Mesothelial cell of epicardium (in vitro differentiated cells): ENCODE data around the gene HBP1. TPM values are rescaled to one million over a fixed set of nuclear protein-coding genes. Genes with fewer than 3 reads are reported as not detected.
A peak's percentile ranks its signal among the peaks of the same experiment; 100 is the strongest.

Source experiments
- DNase-seq, 2 experiments: peaks; one replicate each; pipeline ENCODE4 v3.0.0; 2021; ENCODE audit warnings: low spot score in 2 of 2; ENCODE audit not compliant: unreplicated experiment in 2 of 2
- H3K27ac Mint-ChIP-seq: 2 replicates; pipeline ENCODE4 v1.8.0; 2021; ENCODE audit warnings: mixed read lengths
- H3K27me3 Mint-ChIP-seq: 2 replicates; pipeline ENCODE4 v1.8.0; 2021; ENCODE audit warnings: low read depth, mixed read lengths
- H3K36me3 Mint-ChIP-seq: 2 replicates; pipeline ENCODE4 v1.8.0; 2021; ENCODE audit warnings: mixed read lengths
- H3K4me1 Mint-ChIP-seq: 2 replicates; pipeline ENCODE4 v1.8.0; 2021; ENCODE audit warnings: mixed read lengths
- H3K4me3 Mint-ChIP-seq: 2 replicates; pipeline ENCODE4 v1.8.0; 2021; ENCODE audit warnings: mild to moderate bottlenecking, moderate library complexity, mixed read lengths
- H3K9me3 Mint-ChIP-seq: 2 replicates; pipeline ENCODE4 v1.8.0; 2021; ENCODE audit warnings: mixed read lengths
- total RNA-seq: library from RNA; stranded (reverse); gene quantifications from 3 replicates; pipeline ENCODE4 v1.2.1, GENCODE V29; 2021
- TF ChIP-seq, protein P1 (sequence below): fragments of 200-600 bp; sonication (generic); IDR thresholded peaks from one replicate; pipeline ENCODE4 v1.5.0; 2021; ENCODE audit warnings: antibody characterized with exemption; ENCODE audit not compliant: unreplicated experiment

Gene HBP1
- total RNA-seq, 1 donor from 2014 or later: 76.0 TPM

DNA sequence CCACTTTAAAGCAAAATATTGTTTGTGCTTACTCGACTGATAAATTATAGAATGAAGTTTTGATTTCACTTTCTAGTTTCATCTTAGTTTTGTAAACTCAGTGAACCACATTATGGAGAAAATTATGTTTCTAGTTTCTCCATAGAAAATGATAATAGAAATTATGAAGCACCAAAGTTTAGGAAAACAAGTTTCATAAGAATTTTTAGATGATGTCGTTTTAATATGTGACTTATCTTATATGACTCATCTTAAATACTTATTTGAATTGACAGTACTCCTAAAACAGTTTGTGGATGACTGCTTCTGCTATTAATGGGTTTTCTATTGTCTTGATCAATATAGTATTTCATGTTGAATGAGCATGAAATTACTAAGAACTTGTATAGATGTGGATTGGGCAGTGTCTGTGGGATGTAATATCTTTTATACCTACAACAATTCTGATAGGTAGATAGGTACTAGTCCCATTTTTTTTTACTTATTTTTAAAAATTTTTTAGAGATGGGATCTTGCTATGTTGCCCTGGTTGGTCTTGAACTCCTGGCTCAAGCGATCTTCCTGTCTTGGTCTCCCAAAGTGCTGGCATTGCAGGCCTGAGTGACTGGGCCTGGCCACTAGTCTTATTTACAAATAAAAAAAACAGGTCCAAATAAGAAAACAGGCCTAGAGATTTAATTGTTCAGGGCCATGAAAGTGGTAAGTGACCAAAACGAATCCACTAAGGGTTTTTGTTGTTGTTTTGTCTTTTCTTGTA is 3.7 kb downstream of the HBP1 start:
- DNase-seq: no peak
- Mint-ChIP-seq H3K27me3 (no peaks in the 10 kb centered on the region), H3K36me3 (no peaks in the 10 kb centered on the region), H3K4me1 (peaks cover 24% of the 10 kb centered on the region), H3K27ac (no peak overlapping the region), H3K9me3 (no peaks in the 10 kb centered on the region), H3K4me3 (no peak overlapping the region)
- TF ChIP-seq, protein P1, sequence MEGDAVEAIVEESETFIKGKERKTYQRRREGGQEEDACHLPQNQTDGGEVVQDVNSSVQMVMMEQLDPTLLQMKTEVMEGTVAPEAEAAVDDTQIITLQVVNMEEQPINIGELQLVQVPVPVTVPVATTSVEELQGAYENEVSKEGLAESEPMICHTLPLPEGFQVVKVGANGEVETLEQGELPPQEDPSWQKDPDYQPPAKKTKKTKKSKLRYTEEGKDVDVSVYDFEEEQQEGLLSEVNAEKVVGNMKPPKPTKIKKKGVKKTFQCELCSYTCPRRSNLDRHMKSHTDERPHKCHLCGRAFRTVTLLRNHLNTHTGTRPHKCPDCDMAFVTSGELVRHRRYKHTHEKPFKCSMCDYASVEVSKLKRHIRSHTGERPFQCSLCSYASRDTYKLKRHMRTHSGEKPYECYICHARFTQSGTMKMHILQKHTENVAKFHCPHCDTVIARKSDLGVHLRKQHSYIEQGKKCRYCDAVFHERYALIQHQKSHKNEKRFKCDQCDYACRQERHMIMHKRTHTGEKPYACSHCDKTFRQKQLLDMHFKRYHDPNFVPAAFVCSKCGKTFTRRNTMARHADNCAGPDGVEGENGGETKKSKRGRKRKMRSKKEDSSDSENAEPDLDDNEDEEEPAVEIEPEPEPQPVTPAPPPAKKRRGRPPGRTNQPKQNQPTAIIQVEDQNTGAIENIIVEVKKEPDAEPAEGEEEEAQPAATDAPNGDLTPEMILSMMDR: no peak

DNA sequence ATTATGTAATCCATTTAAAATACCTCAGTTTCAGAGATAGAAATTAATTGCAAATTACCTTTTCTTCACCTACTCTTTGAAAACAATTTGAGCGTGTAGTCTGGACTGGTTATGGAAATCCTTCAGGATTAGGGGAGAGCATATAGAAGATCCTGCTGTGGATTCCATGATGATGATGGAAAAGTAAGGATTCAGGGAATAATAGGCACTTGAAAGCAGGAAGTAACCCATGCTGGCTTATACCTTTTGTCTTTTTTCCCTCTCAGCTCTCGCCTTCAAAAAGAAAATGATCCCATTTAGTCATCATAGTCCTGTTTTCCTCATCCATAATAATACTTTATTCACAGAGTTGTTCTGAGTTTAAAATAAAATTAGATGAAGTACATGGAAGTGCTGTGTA is 4.4 kb downstream of the HBP1 start:
- TF ChIP-seq, protein P1: no peak
- Mint-ChIP-seq H3K27ac (no peak overlapping the region), H3K27me3 (no peaks in the 10 kb centered on the region), H3K4me1 (peaks cover 22% of the 10 kb centered on the region), H3K4me3 (no peak overlapping the region), H3K9me3 (no peaks in the 10 kb centered on the region), H3K36me3 (no peaks in the 10 kb centered on the region)
- no peak for DNase-seq

DNA sequence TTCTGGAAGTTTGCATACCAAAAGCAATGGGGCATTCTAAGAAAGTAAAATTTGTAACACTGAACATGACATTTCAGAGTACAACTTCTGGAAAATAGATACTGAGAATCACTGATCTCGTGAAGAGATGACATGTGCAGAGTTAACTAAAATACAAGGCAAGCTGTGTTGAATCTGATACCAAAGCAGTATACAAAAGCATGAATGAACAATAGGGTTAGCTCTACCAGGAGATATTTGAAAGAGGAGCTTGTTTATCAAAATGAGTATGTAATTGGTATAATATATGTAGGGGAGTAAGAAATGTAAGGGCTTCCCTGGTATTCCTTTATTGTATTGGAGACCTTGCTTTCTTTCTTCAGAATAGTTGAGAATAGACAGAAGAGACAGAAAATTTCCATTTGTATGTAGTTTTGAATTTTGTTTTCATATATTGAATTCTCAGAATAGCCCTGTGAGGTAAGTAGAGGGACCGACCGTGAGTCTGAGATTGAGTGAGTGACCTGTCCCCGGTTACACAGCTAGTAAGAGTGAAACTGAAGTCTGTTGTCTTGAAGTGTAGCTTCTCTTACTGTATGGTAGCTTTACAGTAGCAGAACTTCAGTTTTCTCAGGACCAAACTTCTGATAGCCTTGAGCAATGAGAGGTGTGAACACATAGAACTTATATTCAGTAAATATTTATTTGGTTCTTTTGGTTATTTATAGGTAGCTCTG is 5.0 kb downstream of the HBP1 start:
- peaks cover 22% of the 10 kb centered on the region for H3K4me1 Mint-ChIP-seq
- no peak overlapping the region for H3K27ac Mint-ChIP-seq
- TF ChIP-seq, protein P1: no peak
- H3K4me3 Mint-ChIP-seq: no peak overlapping the region
- no peaks in the 10 kb centered on the region for H3K36me3 Mint-ChIP-seq
- H3K27me3 Mint-ChIP-seq: no peaks in the 10 kb centered on the region
- no peaks in the 10 kb centered on the region for H3K9me3 Mint-ChIP-seq
- no peak for DNase-seq

DNA sequence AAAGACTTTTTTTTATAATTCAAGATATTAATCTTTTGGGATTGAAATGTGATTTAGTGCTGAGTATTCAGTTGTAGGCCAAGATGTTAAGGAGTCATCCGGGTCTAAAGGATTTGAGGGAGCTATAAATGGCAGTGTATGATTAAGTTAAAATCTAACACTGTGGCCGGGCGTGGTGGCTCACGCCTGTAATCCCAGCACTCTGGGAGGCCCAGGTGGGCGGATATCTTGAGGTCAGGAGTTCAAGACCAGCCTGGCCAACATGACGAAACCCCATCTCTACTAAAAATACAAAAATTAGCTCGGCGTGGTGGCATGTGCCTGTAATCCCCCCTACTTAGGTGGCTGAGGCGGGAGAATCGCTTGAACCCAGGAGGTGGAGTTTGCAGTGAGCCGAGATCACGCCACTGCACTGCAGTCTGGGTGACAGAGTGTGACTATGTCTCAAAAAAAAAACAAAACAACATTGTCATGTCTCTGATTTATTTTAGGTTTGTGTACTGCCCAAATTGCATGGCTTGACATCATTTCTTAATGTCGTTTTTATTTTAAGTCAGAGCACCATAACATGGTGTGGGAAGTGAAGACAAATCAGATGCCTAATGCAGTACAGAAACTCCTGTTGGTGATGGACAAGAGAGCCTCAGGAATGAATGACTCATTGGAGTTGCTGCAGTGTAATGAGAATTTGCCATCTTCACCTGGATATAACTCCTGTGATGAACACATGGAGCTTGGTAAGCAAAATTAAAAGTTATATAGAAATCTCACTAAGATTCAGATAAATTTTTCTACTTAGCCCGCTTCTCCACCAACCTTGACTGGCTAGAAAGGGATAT is 10.7 kb downstream of the HBP1 start:
- no peak for DNase-seq
- Mint-ChIP-seq H3K27me3 (no peaks in the 10 kb centered on the region), H3K27ac (peak overlapping the region; percentile 81), H3K9me3 (no peaks in the 10 kb centered on the region), H3K4me3 (no peak overlapping the region), H3K4me1 (peaks cover 19% of the 10 kb centered on the region), H3K36me3 (peaks cover 16% of the 10 kb centered on the region)
- TF ChIP-seq, protein P1: no peak

DNA sequence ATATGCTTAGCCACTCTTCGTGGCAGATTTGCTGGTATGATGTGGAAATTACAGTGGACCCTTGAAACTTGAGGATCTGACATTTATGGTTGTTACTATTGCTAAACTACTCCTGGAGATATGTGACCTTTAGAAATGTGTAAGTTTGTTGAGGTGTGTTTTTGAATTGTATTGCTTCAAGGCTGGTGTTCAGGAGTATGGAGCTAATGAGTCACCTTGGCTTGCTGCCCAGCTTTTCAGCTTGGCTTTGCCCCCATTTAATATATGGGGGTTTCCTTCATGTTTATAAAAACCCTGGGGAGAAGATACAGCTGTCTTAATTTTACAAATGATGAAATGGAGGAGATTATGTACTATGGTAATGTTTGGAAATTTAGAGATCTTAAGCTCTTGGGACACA is 11.6 kb downstream of the HBP1 start:
- Mint-ChIP-seq H3K4me3 (no peak overlapping the region), H3K36me3 (peaks cover 24% of the 10 kb centered on the region), H3K27ac (peak overlapping the region; percentile 81), H3K27me3 (no peaks in the 10 kb centered on the region), H3K4me1 (peaks cover 17% of the 10 kb centered on the region), H3K9me3 (no peaks in the 10 kb centered on the region)
- DNase-seq: no peak
- TF ChIP-seq, protein P1: no peak
